ENCODE measurements around the gene INPP5A. TPM values are rescaled to one million over a fixed set of nuclear protein-coding genes. Genes with fewer than 3 reads are reported as not detected.

The INPP5A gene
- polyA plus RNA-seq, 4 donors = 21.1 to 25.0 (median 22.8) TPM

DNA sequence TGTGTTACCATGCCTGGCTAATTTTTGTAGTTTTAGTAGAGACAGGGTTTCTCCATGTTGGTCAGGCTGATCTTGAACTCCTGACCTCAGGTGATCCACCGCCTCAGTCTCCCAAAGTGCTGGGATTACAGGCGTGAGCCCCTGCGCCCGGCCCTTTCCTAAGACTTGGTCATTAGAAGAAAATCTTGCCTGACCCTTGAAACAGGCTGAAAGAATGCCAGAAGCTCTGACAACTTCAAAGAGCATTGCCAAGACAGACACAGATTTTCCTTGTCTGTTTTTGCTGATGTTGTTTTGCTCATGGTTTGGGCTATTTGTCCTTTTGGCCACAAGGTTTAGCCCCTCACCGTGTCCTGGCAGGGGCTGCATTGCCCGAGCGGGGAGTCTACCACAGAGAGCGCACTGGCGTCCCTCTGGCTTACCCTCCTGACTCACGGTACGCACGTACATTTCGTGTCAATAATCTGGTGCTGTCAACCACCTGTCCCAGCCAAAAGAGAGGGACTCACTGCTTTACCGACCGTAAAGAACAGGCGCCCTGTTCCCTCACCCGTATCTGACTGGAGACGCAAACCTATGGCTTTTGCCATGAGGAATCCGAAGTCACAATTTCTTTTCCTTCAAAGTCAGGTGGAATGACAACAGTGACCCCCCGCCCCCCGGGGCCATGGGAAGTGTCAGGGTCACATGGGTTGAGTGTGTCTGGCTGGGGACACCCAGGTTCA, 10.1 kb upstream of the INPP5A start:
- FAIRE-seq (no peak), DNase-seq (no peak)
- no peaks in the 10 kb centered on the region for H3K36me3 ChIP-seq (ENCODE audit: control insufficient read depth in 3 of 3, insufficient read depth in 2 of 3, low read depth in 1 of 3, low read length in 3 of 3)
- H3K9me3 ChIP-seq (ENCODE audit: control insufficient read depth in 2 of 2, insufficient read depth in 1 of 2, low read depth in 1 of 2, low read length in 1 of 2) = peaks cover 0 to 4% of the 10 kb centered on the region in 2 donors
- H3K27me3 ChIP-seq (ENCODE audit: control insufficient read depth in 3 of 3, insufficient read depth in 3 of 3, low read length in 3 of 3) = peaks cover 0 to 13% (median 0%) of the 10 kb centered on the region in 3 donors
- H3K4me3 ChIP-seq (ENCODE audit: low read depth in 1 of 3, low read length in 3 of 3) = no peak overlapping the region
- H3K27ac ChIP-seq (ENCODE audit: low read depth in 1 of 3, low read length in 2 of 3) = no peak overlapping the region
- H3K4me1 ChIP-seq (ENCODE audit: control insufficient read depth in 3 of 3, insufficient read depth in 2 of 3, low read depth in 1 of 3, low read length in 2 of 3) = no peaks in the 10 kb centered on the region
- WGBS, 3 donors = 39 to 67% (median 63%) methylated on average over 21 of the region's 21 CpGs

DNA sequence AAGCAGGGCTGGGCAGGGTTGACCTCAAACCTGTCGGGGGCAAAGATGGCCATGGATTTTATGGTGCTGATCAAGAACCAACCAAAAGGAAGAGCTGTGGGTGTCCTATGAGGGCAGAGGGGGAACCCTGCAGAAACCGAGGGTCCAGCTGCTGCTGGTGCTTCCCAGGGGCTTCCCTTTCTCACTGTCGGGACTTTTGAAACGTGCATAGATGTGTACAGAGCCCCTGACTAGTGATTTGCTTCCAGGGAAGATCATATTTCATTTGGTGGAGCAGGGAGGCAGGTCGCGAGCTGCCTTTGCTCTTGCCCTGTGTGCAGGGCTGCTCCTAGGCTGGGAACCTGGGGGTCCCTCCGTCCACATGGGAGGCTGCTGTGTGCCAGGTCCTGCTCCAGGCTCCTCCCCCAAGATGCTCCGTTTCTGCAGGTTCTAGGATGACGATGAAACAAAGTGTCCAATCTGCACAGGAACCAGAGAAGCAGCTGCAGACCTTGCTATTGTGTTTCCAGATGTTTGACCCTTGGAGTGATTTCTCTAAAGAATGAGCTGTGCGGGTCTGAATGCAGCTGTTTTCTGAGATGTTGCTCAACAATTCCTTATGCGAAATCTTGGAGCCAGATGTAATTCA, 9.4 kb upstream of the INPP5A start:
- H3K4me1 ChIP-seq (ENCODE audit: control insufficient read depth in 3 of 3, insufficient read depth in 2 of 3, low read depth in 1 of 3, low read length in 2 of 3) = no peaks in the 10 kb centered on the region
- no peak overlapping the region for H3K4me3 ChIP-seq (ENCODE audit: low read depth in 1 of 3, low read length in 3 of 3)
- WGBS, 3 donors = 32 to 39% (median 38%) methylated on average over 11 of the region's 11 CpGs
- FAIRE-seq (no peak), DNase-seq (no peak)
- peaks cover 0 to 13% (median 0%) of the 10 kb centered on the region in 3 donors for H3K27me3 ChIP-seq (ENCODE audit: control insufficient read depth in 3 of 3, insufficient read depth in 3 of 3, low read length in 3 of 3)
- H3K9me3 ChIP-seq (ENCODE audit: control insufficient read depth in 2 of 2, insufficient read depth in 1 of 2, low read depth in 1 of 2, low read length in 1 of 2) = peaks cover 0 to 4% of the 10 kb centered on the region in 2 donors
- no peak overlapping the region for H3K27ac ChIP-seq (ENCODE audit: low read depth in 1 of 3, low read length in 2 of 3)
- no peaks in the 10 kb centered on the region for H3K36me3 ChIP-seq (ENCODE audit: control insufficient read depth in 3 of 3, insufficient read depth in 2 of 3, low read depth in 1 of 3, low read length in 3 of 3)

DNA sequence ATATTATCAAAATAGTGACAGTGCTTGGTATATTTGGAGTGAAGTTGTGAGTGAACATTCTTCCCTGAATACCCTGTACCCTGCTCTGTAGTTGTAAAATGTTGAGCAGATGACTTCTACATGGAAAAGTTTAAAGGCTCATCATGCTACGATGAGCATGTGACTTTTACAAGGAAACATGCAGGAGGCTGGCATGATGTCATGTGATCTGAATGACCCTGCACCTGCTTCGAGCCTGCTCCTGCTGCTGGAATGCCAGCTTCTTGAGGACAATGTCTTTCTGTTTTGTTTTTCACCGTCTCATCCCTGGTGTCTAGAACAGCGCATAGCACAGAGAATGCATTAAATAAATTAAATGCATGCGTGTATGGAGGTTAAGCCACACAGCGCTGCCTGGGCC, 5.4 kb upstream of the INPP5A start:
- H3K9me3 ChIP-seq (ENCODE audit: control insufficient read depth in 2 of 2, insufficient read depth in 1 of 2, low read depth in 1 of 2, low read length in 1 of 2) = peaks cover 0 to 4% of the 10 kb centered on the region in 2 donors
- peak in 1 of 2 donors; percentile 67 for DNase-seq
- peaks cover 0 to 9% (median 0%) of the 10 kb centered on the region in 3 donors for H3K4me1 ChIP-seq (ENCODE audit: control insufficient read depth in 3 of 3, insufficient read depth in 2 of 3, low read depth in 1 of 3, low read length in 2 of 3)
- H3K27me3 ChIP-seq (ENCODE audit: control insufficient read depth in 3 of 3, insufficient read depth in 3 of 3, low read length in 3 of 3) = peaks cover 0 to 9% (median 0%) of the 10 kb centered on the region in 3 donors
- H3K27ac ChIP-seq (ENCODE audit: low read depth in 1 of 3, low read length in 2 of 3) = no peak overlapping the region
- FAIRE-seq = no peak
- 52 to 82% (median 57%) methylated on average over 6 of the region's 6 CpGs for WGBS, 3 donors
- H3K36me3 ChIP-seq (ENCODE audit: control insufficient read depth in 3 of 3, insufficient read depth in 2 of 3, low read depth in 1 of 3, low read length in 3 of 3) = peaks cover 0 to 3% (median 0%) of the 10 kb centered on the region in 3 donors
- H3K4me3 ChIP-seq (ENCODE audit: low read depth in 1 of 3, low read length in 3 of 3) = no peak overlapping the region

- Histone ChIP-seq H3K27ac (ENCODE audit: low read depth in 1 of 3, low read length in 2 of 3) (no peak overlapping the region), H3K27me3 (ENCODE audit: control insufficient read depth in 3 of 3, insufficient read depth in 3 of 3, low read length in 3 of 3) (peaks cover 0 to 5% (median 0%) of the 10 kb centered on the region in 3 donors), H3K9me3 (ENCODE audit: control insufficient read depth in 2 of 2, insufficient read depth in 1 of 2, low read depth in 1 of 2, low read length in 1 of 2) (peaks cover 0 to 4% of the 10 kb centered on the region in 2 donors), H3K4me1 (ENCODE audit: control insufficient read depth in 3 of 3, insufficient read depth in 2 of 3, low read depth in 1 of 3, low read length in 2 of 3) (peaks cover 0 to 9% (median 0%) of the 10 kb centered on the region in 3 donors), H3K4me3 (ENCODE audit: low read depth in 1 of 3, low read length in 3 of 3) (no peak overlapping the region), H3K36me3 (ENCODE audit: control insufficient read depth in 3 of 3, insufficient read depth in 2 of 3, low read depth in 1 of 3, low read length in 3 of 3) (peaks cover 0 to 3% (median 0%) of the 10 kb centered on the region in 3 donors)
- FAIRE-seq (no peak), DNase-seq (no peak)
- WGBS, 3 donors = 88 to 91% (median 89%) methylated on average over 14 of the region's 14 CpGs
Measured at GRCh38 chr10:132532749-132533560, 4.6 kb upstream of the INPP5A start.

DNA sequence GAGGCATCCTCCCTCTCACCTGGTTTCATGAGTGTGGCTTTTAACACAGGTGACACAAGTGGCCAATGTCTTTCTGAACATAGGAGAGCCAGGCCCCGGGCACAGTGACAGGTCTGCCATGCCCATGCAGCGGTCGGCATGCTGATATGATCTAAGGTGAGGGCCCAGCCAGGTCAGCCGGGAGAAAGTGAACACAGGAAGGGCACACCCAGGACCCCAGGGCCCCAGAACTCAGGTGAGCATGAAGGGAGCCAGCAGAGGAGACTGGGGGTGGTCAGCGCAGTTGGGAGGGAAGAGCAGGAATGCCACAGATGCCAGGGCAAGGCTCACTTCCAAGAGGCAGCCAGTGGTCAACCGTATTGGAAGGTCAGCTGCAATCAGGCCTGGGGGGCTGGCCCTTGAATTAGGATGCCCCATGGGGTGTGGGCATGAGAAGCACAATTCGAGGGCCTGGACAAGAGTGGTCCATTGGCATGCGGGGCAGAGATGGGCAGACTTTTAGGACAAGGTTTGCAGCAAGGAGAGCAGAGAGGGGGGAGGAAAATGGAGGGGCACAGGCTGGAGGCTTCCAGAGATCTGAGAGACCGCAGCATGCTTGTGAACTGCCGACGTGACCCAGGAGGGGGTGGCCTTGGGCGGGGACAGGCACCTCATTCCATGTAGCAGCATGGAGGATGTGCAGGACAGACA, 3.9 kb upstream of the INPP5A start:
- no peaks in the 10 kb centered on the region for H3K27me3 ChIP-seq (ENCODE audit: control insufficient read depth in 3 of 3, insufficient read depth in 3 of 3, low read length in 3 of 3)
- H3K4me1 ChIP-seq (ENCODE audit: control insufficient read depth in 3 of 3, insufficient read depth in 2 of 3, low read depth in 1 of 3, low read length in 2 of 3) = peaks cover 0 to 14% (median 3%) of the 10 kb centered on the region in 3 donors
- no peak for FAIRE-seq
- H3K36me3 ChIP-seq (ENCODE audit: control insufficient read depth in 3 of 3, insufficient read depth in 2 of 3, low read depth in 1 of 3, low read length in 3 of 3) = peaks cover 0 to 3% (median 0%) of the 10 kb centered on the region in 3 donors
- H3K9me3 ChIP-seq (ENCODE audit: control insufficient read depth in 2 of 2, insufficient read depth in 1 of 2, low read depth in 1 of 2, low read length in 1 of 2) = peaks cover 0 to 4% of the 10 kb centered on the region in 2 donors
- no peak overlapping the region for H3K4me3 ChIP-seq (ENCODE audit: low read depth in 1 of 3, low read length in 3 of 3)
- no peak for DNase-seq
- 89 to 92% (median 91%) methylated on average over 12 of the region's 12 CpGs for WGBS, 3 donors
- no peak overlapping the region for H3K27ac ChIP-seq (ENCODE audit: low read depth in 1 of 3, low read length in 2 of 3)

DNA sequence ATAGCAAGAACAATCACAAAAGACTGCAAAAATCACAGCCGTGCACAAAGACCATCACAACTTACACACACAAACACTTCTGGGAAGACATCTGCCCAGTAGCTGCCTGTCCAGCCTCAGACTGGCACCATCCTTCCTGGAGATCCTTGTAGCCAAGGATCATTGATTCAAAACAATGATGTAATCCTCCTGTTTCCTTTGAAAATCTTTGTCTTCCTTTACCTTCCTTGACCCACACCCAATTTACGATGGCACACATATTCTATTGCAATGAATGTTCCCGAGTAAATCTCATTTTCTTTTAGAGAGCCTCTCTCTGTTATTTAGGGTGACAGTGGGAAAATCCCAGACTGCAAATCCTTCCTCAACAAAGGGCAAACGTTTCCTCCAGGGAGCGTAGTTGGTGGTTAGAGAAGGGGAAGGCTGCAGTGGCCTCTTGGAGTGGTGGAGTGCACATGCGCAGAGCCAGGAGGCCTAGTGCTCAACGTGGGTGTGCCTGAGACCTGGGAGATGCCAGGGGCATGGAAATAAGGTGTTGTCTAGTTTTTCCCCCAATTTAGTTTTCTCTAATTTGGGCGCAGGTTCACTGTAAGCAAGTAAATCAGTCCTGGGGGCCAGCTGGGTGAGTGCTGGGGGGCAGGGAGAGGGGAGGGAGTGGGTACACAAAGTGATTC, 3.1 kb upstream of the INPP5A start:
- FAIRE-seq (no peak), DNase-seq (no peak)
- no peak overlapping the region for H3K4me3 ChIP-seq (ENCODE audit: low read depth in 1 of 3, low read length in 3 of 3)
- H3K9me3 ChIP-seq (ENCODE audit: control insufficient read depth in 2 of 2, insufficient read depth in 1 of 2, low read depth in 1 of 2, low read length in 1 of 2) = peaks cover 0 to 4% of the 10 kb centered on the region in 2 donors
- H3K27me3 ChIP-seq (ENCODE audit: control insufficient read depth in 3 of 3, insufficient read depth in 3 of 3, low read length in 3 of 3) = no peaks in the 10 kb centered on the region
- 70 to 76% (median 72%) methylated on average over 8 of the region's 8 CpGs for WGBS, 3 donors
- peaks cover 0 to 21% (median 6%) of the 10 kb centered on the region in 3 donors for H3K4me1 ChIP-seq (ENCODE audit: control insufficient read depth in 3 of 3, insufficient read depth in 2 of 3, low read depth in 1 of 3, low read length in 2 of 3)
- no peak overlapping the region for H3K27ac ChIP-seq (ENCODE audit: low read depth in 1 of 3, low read length in 2 of 3)
- H3K36me3 ChIP-seq (ENCODE audit: control insufficient read depth in 3 of 3, insufficient read depth in 2 of 3, low read depth in 1 of 3, low read length in 3 of 3) = peaks cover 0 to 3% (median 0%) of the 10 kb centered on the region in 3 donors

DNA sequence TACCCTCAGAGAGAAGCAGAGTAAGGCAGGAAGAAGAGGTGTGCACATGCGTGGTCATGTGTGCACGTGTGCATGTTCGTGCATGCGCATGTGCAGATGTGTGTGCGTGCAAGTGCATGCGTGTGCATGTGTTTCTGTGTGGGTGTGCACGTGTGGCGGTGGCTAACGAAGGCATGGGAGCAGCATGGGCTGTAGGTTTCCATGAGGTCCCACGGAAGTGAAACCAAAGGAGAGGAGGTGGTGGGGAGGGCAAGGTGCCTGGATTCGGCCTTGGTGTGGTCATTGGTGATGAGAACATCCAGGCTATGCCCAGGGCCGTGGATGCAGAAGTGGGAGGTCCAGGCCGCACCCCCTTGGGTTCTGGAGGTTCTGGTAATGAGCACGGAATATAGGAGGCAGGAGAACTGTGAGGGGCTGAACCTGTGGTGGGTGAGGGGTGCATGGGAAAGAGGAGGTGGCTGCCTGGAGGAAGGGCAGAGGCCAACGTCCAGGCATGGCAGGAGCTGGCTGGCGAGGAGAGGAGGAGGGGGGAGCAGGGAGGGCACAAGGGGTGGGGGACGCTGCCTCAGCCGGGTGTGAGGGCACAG, 2.4 kb upstream of the INPP5A start:
- H3K36me3 ChIP-seq (ENCODE audit: control insufficient read depth in 3 of 3, insufficient read depth in 2 of 3, low read depth in 1 of 3, low read length in 3 of 3) = peaks cover 0 to 3% (median 0%) of the 10 kb centered on the region in 3 donors
- no peak overlapping the region for H3K27ac ChIP-seq (ENCODE audit: low read depth in 1 of 3, low read length in 2 of 3)
- WGBS, 3 donors = 85 to 91% (median 89%) methylated on average over 18 of the region's 18 CpGs
- no peaks in the 10 kb centered on the region for H3K27me3 ChIP-seq (ENCODE audit: control insufficient read depth in 3 of 3, insufficient read depth in 3 of 3, low read length in 3 of 3)
- H3K9me3 ChIP-seq (ENCODE audit: control insufficient read depth in 2 of 2, insufficient read depth in 1 of 2, low read depth in 1 of 2, low read length in 1 of 2) = peaks cover 0 to 4% of the 10 kb centered on the region in 2 donors
- no peak for DNase-seq
- no peak for FAIRE-seq
- peaks cover 0 to 21% (median 6%) of the 10 kb centered on the region in 3 donors for H3K4me1 ChIP-seq (ENCODE audit: control insufficient read depth in 3 of 3, insufficient read depth in 2 of 3, low read depth in 1 of 3, low read length in 2 of 3)
- H3K4me3 ChIP-seq (ENCODE audit: low read depth in 1 of 3, low read length in 3 of 3) = no peak overlapping the region
